ENCODE results near the gene SH3RF3. TPM values are rescaled to one million over a fixed set of nuclear protein-coding genes. Genes with fewer than 3 reads are reported as not detected.

SH3RF3 gene
- total and polyA plus RNA-seq, 2 of the 13 experiments (the other 11 are each of a cell fraction or from before 2014, with no cell fraction given): 0.04 TPM; not detected in 1

GRCh38 chr2:109253217-109253616, 124.2 kb downstream of the SH3RF3 start:
- intact Hi-C loops (cut with micrococcal nuclease; ENCODE audit: unreplicated experiment): no loop called here
- no peak for ATAC-seq
- Histone ChIP-seq H3K4me2 (ENCODE audit: low read depth, low read length) (no peak overlapping the region), H4K20me1 (ENCODE audit: insufficient read depth, low read length) (no peaks in the 10 kb centered on the region), H3K36me3 (replicated peaks in 1 of 2; ENCODE audit: control insufficient read depth in 1 of 2, insufficient read depth in 2 of 2, low read length in 2 of 2) (no peaks in the 10 kb centered on the region), H3K79me2 (ENCODE audit: insufficient read depth, low read length) (no peaks in the 10 kb centered on the region), H3K9me3 (ENCODE audit: low read length) (no peaks in the 10 kb centered on the region), H3K9ac (ENCODE audit: insufficient read depth, low read depth, low read length) (no peak overlapping the region), H2AFZ (ENCODE audit: low read length) (no peak overlapping the region), H3K4me3 (replicated peaks in 1 of 3; ENCODE audit: insufficient read depth in 1 of 3, low read depth in 2 of 3, low read length in 3 of 3) (no peak overlapping the region), H3K27ac (ENCODE audit: extremely low read length, insufficient read depth, low read length) (no peak overlapping the region), H3K4me1 (ENCODE audit: insufficient read depth, low read length) (no peaks in the 10 kb centered on the region), H3K27me3 (ENCODE audit: control insufficient read depth in 1 of 2, insufficient read depth in 2 of 2, low read length in 2 of 2) (peaks cover 0 to 26% of the 10 kb centered on the region in 2 experiments; a peak in 1 of 5 replicates)
- no peak for DNase-seq (ENCODE audit: low spot score)
- ChIA-PET CTCF (ENCODE audit: low intra/inter-chr PET ratio, low total read pairs) (no interaction called here), POLR2A (no interaction called here)
- in situ Hi-C loops (cut with HindIII; ENCODE audit: extremely low pct_ligation_motif_present, low pct_unique_long_range_greater_than_20kb): no loop called here
- WGBS (ENCODE audit: low lambda C conversion rate): 65% methylated on average over 7 of the region's 7 CpGs
- TF ChIP-seq ATF4 (CRISPR knock-in tag; IDR thresholded peaks at IDR 0.05): no peak
- TF ChIP-seq PRMT3 (CRISPR knock-in tag; IDR thresholded peaks at IDR 0.05; ENCODE audit: borderline replicate concordance, low read depth): no peak
- no peak for TF ChIP-seq CSRNP1 (CRISPR knock-in tag; IDR thresholded peaks at IDR 0.05)
- TF ChIP-seq GMEB1 (CRISPR knock-in tag; IDR thresholded peaks at IDR 0.05; ENCODE audit: borderline replicate concordance): no peak
- no peak for TF ChIP-seq HIC2 (CRISPR knock-in tag; IDR thresholded peaks at IDR 0.05; ENCODE audit: low read depth)
- no peak for TF ChIP-seq KLF15 (CRISPR knock-in tag; IDR thresholded peaks at IDR 0.05; ENCODE audit: borderline replicate concordance)
- TF ChIP-seq FOXP4 (CRISPR knock-in tag; IDR thresholded peaks at IDR 0.05): no peak
- no peak for TF ChIP-seq ZNF275 (CRISPR knock-in tag; IDR thresholded peaks at IDR 0.05; ENCODE audit: borderline replicate concordance)
- no peak for FAIRE-seq
- no TSS peak for BruUV-seq (replicated peaks)
